GM18520 (cell line): Measurements from ENCODE around the gene ZNF821.
"Not testable (repeated sequence)": the region's sequence is repeated elsewhere in the genome, so short reads cannot be mapped to it uniquely, and the experiment has no call there.

Experiments
- ATAC-seq: cut with Tn5 transposase; IDR thresholded peaks from one replicate; pipeline ENCODE4 v1.9.1; 2021; ENCODE audit not compliant: unreplicated experiment

Gene ZNF821, protein sequence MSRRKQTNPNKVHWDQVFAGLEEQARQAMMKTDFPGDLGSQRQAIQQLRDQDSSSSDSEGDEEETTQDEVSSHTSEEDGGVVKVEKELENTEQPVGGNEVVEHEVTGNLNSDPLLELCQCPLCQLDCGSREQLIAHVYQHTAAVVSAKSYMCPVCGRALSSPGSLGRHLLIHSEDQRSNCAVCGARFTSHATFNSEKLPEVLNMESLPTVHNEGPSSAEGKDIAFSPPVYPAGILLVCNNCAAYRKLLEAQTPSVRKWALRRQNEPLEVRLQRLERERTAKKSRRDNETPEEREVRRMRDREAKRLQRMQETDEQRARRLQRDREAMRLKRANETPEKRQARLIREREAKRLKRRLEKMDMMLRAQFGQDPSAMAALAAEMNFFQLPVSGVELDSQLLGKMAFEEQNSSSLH

DNA sequence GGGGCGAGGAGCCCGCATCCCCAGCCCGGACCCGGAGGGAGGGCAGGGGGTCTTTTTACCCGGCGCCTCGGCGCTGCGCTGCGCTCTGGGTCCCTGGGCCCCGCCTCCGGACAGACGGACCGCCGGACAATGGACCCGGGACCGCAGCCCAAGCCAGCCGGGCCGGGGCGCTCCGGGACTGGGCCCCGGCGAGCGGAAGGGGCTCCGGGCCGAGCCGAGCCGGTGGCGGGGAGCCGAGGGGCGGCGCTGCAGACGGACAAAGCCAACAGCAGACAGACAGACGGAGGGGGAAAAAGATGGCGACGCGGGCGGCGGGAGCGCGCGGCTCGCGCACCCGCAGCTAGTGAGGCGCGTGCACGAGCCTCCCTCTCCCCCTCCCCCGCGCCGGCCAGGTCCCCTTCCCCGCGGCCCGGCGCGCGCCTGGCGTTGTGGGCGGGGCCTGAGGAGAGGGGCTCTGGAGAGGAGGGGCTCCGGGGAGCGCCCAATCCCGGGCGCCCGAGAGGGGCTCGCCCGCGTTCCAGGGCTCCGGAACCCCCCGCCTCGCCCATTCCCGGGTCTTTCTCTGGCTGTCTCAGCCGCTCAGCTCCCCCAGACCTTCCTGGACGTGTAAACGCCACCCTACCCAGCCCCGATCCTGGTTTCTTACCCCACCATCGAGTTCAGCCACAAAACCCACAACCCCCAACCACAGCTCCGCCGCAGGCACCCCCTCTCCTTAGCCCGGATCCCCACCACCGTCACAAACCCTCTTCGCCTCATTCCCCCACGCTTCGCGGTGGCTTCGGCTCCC lies at the start of gene ZNF821:
Gene ZNF821 (minus strand): TSS at position 334 of the 790 bp plus-strand sequence. CDS start 4,236 bp downstream, outside the sequence.
- ATAC-seq, result peak; percentile 29

DNA sequence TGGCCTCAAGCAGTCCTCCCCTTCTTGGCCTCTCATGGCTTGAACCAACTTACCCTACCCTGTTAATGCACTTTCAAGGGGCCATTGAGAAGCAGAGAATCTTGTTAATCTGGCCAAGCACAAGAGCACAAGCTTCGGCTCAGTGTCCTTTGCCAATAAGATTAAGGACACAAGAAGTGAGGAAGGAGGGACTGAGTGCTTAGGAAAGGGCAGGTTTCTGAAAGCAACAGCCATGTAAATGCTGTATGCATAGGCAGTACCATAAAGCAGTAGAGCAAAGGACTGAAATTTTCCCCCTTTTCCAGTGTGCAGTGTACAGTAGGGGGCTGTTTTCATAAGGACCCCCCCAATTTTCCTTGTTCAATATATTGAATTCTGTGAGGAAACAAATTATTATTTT lies 49.0 kb upstream of the ZNF821 start:
- ATAC-seq, result no peak

DNA sequence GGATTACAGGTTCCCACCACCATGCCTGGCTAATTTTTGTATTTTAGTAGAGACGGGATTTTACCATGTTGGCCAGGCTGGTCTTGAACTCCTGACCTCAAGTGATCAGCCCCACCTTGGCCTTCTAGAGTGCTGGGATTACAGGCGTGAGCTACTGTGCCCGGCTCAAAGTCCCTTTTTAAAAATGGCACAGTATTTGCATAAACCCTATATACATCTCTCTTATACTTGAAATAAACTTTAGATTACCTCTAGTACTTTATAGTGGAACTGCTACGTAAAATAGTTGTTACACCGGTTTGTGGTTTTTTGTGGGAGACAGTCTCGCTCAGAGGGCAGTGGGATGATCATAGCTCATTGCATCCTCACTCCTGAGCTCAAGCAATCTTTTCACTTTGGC lies 47.6 kb upstream of the ZNF821 start:
- ATAC-seq, result no peak

DNA sequence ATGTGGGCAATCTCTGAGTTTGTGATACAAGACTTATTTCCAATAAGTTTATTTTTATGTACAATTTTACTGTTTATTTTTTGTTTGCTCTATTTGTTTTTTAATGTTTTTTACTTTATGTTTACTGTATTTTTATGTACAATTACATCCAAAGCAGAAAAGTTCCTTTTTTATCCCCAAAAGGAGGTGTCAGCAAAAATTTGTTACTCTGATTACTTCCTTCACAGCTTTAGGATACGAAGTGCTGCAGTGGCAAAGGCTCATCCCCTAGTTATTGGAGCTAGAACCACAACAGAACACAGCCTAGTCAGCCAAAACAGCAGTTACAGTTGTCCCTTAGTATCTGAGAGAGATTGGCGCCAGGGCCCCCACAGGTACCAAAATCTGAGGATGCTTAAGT lies 47.0 kb upstream of the ZNF821 start:
- no peak for ATAC-seq

DNA sequence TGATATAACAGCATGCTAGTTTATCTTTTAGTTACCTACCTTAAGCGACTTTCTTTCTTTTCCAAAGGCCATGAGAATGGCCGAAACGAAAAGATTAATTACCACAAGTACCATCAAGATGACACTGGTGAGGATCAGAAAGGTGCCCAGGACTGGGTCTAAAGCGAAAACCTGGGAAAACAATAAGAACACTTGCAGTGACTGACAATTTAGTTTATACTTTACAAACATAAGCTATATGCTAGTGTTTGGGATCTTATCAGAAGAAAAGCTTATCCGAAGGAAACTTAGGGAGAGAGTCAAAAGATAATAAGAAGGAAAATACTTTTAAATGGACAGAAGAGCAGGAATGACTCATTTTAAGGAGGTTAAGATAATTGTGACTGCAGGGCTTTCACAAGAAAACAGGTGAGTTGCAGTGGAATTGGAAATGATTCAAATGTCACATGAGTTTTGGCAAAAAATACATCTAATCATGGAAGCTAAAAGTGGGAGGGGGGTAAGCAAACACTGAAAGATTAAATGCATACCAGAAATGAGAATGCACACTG lies 46.1 kb upstream of the ZNF821 start:
- ATAC-seq, result no peak

DNA sequence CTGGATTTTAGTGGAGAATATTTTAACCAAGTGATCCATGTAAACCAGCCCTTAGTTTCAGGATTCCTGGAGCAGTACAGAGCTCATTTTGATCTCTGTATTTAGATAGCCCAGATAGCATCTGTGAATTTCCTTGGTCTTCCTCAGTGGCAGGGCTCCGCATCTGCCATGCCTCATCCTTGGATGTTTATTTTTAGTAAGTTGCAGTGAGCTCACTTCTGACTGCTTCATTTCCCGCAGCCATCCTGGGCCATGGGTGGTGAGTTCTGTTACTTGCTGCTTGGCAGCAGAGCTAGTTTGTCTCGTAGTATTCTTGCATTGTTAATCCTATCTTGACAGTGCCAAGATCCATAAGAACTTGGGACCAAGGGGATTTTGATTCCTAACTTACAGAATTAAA lies 45.1 kb upstream of the ZNF821 start:
- no peak for ATAC-seq

DNA sequence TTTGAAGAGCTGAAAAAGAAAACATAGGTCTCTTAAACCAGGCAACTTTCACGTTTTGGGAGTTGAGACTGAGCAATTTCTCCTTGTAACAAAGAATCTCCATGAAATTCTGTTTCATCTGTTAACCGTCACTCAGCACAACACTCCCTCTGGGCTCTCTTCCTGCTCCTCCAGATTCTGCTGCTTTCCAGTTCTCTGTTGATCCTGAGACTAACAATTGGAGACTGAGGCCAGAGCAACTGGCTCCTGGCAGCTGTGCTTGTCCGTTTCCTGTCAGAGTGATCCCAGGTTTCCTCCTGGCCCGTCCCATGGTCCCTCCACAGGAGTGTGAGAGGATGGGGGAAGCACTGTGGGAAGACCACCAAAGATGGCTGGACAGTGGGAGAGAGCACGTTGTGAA lies 43.8 kb upstream of the ZNF821 start:
- ATAC-seq, result no peak

DNA sequence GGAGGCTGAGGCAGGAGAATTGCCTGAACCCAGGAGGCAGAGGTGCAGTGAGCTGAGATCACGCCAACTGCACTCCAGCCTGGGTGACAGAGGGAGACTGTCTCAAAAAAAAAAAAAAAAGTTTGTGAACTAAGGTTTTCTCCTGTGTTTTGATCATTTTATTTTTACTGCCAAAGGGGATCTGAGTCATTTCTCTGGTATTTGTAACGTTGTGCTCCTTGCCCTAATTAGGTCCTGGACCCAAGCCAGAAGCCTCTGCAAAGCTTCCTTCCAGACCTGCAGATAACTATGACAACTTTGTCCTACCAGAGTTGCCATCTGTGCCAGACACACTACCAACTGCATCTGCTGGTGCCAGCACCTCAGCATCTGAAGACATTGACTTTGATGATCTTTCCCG lies 43.4 kb upstream of the ZNF821 start:
- ATAC-seq, result no peak

DNA sequence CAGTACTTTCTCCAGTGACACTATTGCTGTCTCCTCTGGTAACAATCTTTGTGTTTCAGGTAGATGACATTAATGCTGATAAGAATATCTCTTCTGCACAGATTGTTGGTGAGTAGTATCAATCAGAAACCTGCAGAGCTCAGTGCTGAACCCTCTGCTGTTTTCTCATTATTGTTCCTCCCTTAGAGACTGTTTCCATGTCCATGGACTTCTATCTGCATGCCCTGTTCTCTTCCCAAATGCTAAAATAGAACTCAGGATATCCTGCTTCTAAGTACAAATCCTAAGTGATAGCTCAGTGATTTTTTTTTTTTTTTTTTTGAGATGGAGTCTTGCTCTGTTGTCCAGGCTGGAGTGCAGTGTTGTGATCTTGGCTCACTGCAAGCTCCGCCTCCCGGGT lies 40.7 kb upstream of the ZNF821 start:
- ATAC-seq, result no peak

DNA sequence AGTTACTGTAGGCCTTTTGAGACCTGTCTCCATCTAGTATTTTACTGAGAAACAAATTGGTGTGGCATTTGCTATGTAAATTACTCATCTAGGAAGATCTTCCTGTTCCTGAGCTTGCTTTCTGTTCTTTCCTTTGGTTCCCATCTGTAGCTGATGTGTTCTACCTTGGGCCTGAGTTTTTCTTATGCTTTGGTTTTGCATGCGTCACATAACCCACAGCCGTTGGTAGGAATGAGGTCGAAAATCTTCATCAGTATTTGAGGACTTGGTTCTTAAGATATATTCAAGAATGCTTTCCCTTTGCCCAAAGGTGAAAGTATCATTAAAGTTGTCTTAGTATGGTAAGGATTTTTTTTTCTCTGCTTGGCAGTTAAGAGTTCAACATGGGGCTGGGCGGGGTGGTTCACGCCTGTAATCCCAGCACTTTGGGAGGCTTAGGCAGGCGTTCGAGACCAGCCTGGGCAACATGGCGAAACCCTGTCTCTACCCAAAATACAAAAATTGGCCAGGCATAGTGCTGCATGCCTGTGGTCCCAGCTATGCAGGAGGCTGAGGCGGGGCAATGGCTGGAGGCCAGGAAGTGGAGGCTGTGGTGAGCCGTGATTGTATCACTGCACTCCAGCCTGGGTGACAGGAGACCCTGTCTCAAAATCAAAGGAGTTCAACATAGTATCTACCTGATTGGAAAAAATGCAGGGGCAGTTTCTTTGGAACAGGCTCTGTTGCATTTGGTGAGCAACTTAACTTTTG lies 40.1 kb upstream of the ZNF821 start:
- no peak for ATAC-seq

DNA sequence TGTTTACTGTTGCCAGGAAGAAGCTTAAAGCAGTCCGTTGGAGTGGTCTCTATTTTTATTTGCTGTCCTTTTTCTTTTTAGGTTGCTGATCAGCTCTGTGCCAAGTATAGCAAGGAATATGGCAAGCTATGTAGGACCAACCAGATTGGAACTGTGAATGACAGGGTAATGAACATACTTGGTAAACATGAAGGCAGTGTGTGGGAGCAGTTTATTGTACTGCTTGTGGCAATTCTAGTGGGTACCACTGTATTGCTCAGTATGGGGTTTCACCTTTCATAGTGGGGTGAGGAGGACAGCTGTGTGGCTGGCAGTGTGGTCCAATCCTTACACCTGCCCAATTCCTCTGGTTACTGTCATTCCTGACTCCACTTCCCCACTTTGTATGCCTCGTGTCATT lies 36.7 kb upstream of the ZNF821 start:
- no peak for ATAC-seq

DNA sequence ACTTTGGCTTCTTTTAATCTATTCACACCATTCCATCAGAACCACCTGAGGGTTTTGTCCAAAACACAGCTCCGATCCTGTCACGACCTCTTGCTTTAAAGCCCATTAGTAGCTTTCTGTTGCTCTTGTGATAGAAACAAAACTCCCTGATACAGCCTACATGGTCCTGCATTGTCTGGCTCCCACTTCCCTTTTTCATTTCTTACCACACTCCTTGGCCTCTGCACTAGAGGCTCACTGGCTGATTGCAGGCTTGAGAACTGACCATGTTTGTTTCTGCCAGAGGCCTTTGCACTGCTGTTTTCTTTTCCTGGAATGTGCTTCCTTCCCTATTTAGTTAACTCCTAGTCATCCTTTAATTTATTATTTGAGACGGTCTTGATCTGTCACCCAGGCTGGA lies 35.1 kb upstream of the ZNF821 start:
- ATAC-seq, result no peak

DNA sequence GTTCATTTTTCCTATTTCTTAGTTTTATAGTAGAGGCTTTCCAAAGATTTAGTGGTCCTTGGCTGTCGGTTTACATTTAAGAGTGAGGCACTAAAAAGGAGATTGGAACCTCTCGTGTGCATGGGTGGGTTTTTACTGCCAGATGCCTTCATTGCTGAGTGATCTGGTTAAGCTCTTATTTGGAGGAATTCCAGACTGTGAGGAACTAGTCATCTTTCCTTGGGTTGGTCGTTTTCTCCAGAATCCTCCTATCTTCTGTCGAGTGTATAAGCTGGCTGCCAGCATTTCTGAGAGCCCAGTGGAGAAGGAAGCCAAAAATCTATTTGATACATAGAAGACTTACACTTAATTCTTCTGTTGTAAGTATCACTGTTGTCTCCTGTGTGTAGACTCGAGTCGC lies 33.9 kb upstream of the ZNF821 start:
- no peak for ATAC-seq

DNA sequence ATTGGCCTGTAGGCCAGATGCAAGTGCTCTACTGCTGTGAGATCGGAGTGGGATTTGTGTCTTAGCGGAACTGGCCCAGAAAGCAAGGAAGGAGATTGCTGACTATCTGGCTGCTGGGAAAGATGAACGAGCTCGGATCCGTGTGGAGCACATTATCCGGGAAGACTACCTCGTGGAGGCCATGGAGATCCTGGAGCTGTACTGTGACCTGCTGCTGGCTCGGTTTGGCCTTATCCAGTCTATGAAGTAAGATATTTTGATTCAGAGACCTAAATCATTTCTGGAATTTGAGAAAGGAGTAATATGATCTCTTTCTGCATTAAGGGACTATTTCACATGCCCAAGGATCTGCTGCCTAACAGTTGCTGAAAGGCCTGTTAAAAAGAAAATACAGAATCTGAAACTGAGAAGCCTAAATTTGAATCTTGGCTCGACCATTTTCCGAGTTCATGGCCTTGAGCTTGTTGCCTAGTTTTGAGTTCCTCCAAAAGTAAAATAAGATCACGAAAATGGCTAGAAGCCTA lies 32.5 kb upstream of the ZNF821 start:
- no peak for ATAC-seq

DNA sequence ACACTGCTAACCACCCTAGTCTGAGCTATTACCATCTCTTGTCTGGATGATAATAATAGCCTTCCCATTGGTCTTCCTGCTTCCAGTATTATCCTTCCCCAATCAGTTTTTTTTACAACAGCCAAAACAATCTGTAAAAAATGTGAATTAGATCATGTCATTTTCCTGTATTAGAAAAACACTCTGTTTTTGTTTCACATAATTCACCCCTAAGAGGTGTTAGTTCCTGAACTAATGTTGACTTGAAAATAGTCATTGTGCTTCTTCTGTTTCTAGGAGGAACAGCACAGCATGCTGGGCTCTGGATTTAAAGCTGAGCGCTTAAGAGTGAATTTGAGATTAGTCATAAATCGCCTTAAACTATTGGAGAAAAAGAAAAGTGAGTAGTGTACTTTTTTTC lies 31.4 kb upstream of the ZNF821 start:
- ATAC-seq, result no peak

DNA sequence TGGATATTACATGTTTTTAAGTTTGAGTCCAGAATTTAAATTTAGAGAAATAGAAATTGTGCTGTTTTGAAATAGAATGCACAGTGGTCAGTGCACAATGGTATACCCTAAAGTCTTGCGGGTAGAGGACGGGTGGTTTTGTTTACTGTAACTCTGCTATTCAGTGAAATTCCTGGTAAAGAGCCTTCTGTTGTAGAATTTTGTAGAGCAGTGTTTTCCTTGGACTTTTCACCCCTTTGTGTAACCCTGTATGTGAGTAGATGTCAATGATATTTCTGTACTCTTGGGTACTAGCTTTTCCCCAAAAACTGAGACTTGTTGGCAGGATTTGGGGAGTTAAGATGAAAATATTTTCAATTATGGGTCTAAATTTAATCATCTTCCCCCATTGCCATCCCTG lies 30.8 kb upstream of the ZNF821 start:
- no peak for ATAC-seq

DNA sequence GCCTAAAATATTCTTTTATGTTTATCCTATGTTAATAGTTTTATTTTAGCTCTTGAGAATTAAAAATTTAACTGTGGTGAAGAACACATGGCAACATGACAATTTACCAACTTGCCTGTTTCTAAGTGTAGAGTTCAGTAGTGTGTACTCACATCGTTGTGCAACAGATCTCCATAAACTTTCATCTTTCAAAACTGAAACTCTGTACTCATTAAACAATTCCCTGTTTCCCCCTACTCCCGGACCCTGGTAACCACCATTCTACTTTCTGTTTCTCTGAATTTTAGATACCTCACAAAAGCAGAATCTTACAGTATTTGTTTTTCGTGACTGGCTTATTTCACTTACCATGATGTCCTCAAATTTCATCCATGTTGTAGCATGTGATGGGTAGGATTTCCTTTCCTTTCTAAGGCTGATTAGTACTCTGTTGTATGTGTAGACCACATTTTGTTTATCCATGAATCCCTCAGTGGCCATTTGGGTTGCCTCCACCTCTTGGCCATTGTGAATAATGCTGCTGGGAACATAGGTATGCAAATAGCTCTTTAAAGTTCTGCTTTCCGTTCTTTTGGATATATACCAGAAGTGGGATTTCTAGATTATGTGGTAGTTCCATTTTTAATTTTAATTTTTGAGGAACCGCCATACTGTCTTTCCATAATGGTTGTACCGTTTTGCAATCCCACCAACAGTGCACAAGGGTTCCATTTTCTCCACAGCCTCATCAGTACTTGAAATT lies 28.7 kb upstream of the ZNF821 start:
- ATAC-seq, result no peak

DNA sequence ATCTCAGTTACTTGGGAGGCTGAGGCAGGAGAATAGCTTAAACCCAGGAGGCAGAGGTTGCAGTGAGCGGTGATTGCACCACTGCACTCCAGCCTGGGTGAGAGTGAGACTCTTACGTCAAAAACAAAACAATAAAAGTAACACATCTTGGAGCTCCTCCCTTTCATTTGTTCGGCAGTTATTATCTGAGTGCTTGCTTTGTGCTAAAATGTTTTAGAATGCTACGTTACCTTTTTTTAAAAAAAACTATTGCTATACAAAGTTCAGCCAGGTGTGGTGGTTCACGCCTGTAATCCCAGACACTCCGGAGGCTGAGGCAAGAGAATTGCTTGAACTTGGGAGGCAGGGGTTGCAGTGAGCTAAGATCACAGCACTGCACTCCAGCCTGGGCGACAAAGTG lies 27.1 kb upstream of the ZNF821 start:
- ATAC-seq, result no peak

DNA sequence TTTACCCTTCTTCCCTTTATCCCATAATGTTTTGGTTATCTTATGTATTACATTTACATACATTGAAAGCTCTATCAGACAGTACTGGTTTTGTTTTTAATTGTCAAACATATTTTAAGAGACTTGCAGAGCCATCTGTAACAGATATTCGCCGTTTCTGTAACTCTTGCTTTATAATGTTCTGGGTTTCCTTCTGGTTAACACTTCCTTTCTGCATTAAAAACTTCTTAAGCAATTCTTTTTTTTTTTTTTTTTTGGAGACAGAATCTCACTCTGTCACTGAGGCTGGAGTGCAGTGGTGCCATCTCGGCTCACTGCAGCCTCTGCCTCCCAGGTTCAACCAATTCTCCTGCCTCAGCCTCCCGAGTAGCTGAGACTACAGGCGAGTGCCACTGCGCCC lies 21.8 kb upstream of the ZNF821 start:
- ATAC-seq, result not testable (repeated sequence)

DNA sequence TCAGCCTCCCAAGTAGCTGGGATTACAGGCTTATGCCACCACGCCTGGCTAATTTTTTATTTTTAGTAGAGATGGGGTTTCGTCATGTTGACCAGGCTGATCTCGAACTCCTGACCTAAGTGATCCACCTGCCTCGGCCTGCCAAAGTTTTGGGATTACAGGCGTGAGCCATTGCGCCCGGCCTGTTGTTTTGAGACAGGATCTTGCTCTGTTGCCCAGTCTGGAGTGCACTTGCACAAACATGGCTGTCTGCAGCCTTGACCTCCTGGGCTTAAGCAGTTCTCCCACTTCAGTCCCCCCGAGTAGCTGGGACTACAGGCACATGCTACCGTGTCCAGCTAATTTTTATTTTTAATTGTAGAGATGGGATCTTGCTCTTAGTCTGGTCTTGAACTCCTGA lies 20.3 kb upstream of the ZNF821 start:
- no peak for ATAC-seq
